ENCODE results near the gene CCNJ. TPM values are rescaled to one million over a fixed set of nuclear protein-coding genes. Genes with fewer than 3 reads are reported as not detected.

CCNJ gene
- total and polyA plus RNA-seq, 2 of the 13 experiments (the other 11 are each of a cell fraction or from before 2014, with no cell fraction given), result 14.1 to 21.5 TPM

- TF ChIP-seq ZNF317 (CRISPR knock-in tag; IDR thresholded peaks at IDR 0.05) (no peak), ZNF569 (CRISPR knock-in tag; IDR thresholded peaks at IDR 0.05; ENCODE audit: borderline replicate concordance) (no peak), TBP (CRISPR knock-in tag; IDR thresholded peaks at IDR 0.05) (0 out of 2 replicates have a peak, but pooled peaks have one; percentile 43), ZNF431 (CRISPR knock-in tag; IDR thresholded peaks at IDR 0.05; ENCODE audit: borderline replicate concordance, low read depth) (peak; percentile 79; the same call in 1 of the 2 replicates), YEATS2 (CRISPR knock-in tag; IDR thresholded peaks at IDR 0.05; ENCODE audit: borderline replicate concordance) (peak; percentile 57; the same call in 1 of the 2 replicates), NBN (conservative IDR thresholded peaks at IDR 0.05) (no peak), ZNF816 (CRISPR knock-in tag; IDR thresholded peaks at IDR 0.05; ENCODE audit: borderline replicate concordance) (peak; percentile 31; the same call in 1 of the 2 replicates), ZNF552 (CRISPR knock-in tag; IDR thresholded peaks at IDR 0.05; ENCODE audit: borderline replicate concordance) (no peak), THAP7 (CRISPR knock-in tag; IDR thresholded peaks at IDR 0.05) (peak; percentile 95; the same call in 1 of the 2 replicates), POLR2G (IDR thresholded peaks at IDR 0.05; ENCODE audit: low read depth, low read length) (peak; percentile 93), ZNF331 (CRISPR knock-in tag; IDR thresholded peaks at IDR 0.05) (peak; percentile 67), ZNF850 (CRISPR knock-in tag; conservative IDR thresholded peaks at IDR 0.05) (no peak), ZNF17 (CRISPR knock-in tag; IDR thresholded peaks at IDR 0.05) (no peak), CENPX (CRISPR knock-in tag; IDR thresholded peaks at IDR 0.05) (no peak), EED (CRISPR knock-in tag; IDR thresholded peaks at IDR 0.05) (no peak), PLRG1 (conservative IDR thresholded peaks at IDR 0.05) (no peak)
- TF ChIP-seq, protein P1, sequence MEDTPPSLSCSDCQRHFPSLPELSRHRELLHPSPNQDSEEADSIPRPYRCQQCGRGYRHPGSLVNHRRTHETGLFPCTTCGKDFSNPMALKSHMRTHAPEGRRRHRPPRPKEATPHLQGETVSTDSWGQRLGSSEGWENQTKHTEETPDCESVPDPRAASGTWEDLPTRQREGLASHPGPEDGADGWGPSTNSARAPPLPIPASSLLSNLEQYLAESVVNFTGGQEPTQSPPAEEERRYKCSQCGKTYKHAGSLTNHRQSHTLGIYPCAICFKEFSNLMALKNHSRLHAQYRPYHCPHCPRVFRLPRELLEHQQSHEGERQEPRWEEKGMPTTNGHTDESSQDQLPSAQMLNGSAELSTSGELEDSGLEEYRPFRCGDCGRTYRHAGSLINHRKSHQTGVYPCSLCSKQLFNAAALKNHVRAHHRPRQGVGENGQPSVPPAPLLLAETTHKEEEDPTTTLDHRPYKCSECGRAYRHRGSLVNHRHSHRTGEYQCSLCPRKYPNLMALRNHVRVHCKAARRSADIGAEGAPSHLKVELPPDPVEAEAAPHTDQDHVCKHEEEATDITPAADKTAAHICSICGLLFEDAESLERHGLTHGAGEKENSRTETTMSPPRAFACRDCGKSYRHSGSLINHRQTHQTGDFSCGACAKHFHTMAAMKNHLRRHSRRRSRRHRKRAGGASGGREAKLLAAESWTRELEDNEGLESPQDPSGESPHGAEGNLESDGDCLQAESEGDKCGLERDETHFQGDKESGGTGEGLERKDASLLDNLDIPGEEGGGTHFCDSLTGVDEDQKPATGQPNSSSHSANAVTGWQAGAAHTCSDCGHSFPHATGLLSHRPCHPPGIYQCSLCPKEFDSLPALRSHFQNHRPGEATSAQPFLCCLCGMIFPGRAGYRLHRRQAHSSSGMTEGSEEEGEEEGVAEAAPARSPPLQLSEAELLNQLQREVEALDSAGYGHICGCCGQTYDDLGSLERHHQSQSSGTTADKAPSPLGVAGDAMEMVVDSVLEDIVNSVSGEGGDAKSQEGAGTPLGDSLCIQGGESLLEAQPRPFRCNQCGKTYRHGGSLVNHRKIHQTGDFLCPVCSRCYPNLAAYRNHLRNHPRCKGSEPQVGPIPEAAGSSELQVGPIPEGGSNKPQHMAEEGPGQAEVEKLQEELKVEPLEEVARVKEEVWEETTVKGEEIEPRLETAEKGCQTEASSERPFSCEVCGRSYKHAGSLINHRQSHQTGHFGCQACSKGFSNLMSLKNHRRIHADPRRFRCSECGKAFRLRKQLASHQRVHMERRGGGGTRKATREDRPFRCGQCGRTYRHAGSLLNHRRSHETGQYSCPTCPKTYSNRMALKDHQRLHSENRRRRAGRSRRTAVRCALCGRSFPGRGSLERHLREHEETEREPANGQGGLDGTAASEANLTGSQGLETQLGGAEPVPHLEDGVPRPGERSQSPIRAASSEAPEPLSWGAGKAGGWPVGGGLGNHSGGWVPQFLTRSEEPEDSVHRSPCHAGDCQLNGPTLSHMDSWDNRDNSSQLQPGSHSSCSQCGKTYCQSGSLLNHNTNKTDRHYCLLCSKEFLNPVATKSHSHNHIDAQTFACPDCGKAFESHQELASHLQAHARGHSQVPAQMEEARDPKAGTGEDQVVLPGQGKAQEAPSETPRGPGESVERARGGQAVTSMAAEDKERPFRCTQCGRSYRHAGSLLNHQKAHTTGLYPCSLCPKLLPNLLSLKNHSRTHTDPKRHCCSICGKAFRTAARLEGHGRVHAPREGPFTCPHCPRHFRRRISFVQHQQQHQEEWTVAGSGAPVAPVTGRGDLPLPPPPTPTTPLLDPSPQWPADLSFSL (CRISPR knock-in tag; IDR thresholded peaks at IDR 0.05), result no peak
- TF ChIP-seq, protein P2, sequence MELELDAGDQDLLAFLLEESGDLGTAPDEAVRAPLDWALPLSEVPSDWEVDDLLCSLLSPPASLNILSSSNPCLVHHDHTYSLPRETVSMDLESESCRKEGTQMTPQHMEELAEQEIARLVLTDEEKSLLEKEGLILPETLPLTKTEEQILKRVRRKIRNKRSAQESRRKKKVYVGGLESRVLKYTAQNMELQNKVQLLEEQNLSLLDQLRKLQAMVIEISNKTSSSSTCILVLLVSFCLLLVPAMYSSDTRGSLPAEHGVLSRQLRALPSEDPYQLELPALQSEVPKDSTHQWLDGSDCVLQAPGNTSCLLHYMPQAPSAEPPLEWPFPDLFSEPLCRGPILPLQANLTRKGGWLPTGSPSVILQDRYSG (CRISPR knock-in tag; IDR thresholded peaks at IDR 0.05), result peak; percentile 91
- TF ChIP-seq, protein P3, sequence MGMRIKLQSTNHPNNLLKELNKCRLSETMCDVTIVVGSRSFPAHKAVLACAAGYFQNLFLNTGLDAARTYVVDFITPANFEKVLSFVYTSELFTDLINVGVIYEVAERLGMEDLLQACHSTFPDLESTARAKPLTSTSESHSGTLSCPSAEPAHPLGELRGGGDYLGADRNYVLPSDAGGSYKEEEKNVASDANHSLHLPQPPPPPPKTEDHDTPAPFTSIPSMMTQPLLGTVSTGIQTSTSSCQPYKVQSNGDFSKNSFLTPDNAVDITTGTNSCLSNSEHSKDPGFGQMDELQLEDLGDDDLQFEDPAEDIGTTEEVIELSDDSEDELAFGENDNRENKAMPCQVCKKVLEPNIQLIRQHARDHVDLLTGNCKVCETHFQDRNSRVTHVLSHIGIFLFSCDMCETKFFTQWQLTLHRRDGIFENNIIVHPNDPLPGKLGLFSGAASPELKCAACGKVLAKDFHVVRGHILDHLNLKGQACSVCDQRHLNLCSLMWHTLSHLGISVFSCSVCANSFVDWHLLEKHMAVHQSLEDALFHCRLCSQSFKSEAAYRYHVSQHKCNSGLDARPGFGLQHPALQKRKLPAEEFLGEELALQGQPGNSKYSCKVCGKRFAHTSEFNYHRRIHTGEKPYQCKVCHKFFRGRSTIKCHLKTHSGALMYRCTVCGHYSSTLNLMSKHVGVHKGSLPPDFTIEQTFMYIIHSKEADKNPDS (CRISPR knock-in tag; IDR thresholded peaks at IDR 0.05), result peak; percentile 22; the same call in 1 of the 2 replicates
These were observed at the start of gene CCNJ (continued) for GRCh38 chr10:96043033-96043892.

Data from HepG2 (cell line).